Cerebellar nuclear complex (tissue), 1 donor: ENCODE data around the gene DPY30.

Source experiments
- DNase-seq, 2 experiments: peaks; one replicate each; lab custom pipeline; 2025; lab: John Stamatoyannopoulos, UW

DPY30 gene

DNA sequence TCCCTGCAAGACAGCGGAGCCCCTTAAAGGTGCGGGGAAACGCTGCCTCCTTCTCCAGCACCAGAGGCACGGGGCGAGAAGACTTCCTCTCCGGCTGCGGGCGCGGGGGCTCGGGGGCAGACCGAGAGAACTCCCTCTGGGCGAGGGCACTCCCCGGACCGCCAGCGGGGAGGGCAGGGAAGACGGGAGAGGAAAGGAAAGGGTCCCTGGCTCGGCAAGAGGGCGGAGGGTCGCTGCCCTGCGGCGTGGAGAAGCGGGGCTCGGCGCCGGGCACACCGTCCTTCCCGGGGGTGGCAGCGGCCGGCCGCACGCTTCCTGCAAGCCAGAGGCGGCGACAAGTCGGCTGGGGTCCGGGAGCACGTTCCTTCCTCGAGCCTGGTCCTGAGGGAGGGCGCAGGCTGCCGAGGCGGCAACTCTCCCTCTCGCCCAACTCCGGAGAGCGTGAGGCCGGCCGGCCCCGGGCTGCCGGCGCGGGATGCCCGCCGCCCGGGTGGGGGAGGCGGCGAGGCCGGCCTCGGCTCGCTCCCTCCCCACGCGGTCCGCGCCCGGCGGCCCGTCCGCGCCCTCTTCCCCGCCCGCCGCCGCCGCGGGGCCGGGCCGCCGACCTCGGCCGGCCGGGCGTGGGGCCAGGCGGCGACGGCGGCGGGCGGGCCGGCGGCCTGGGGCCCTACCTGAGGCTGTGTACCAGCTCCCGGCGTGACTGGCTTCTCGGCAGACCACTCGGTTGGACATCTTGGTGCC is 29.9 kb downstream of the DPY30 start:
- DNase-seq, result no peak

DNA sequence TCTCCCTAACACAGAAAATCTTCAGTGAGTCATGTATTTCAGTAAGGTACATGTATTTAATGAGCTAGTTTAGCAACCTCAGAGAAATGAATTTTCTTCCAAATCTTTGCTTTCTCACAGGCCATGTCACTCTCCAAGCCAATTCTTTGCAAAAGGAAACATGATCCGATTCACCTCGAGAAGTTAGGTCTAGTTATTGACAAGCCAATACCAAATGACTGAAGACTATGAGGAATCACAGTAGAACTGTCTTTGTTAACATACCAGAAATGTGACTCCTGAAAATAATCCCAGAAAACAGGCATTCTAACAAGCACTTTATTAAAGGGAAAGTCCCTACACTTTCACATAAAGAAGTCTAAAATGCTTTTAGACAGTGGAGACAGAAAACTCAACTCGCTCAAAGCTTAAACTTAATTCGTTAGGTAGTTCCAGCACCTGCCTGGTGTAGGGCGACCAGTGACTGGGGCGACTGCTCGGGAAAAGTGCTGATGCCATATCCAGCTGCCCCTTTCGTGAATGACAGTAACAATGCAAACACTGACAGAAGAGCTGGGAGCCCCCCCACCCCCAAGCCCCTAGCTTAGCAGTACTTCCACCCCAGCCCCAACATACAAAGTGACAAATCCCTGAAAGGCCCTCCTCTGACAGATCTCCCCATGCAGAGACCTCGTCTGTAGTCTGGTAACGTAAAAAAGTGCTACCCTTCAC is 30.6 kb downstream of the DPY30 start:
- DNase-seq, result no peak

DNA sequence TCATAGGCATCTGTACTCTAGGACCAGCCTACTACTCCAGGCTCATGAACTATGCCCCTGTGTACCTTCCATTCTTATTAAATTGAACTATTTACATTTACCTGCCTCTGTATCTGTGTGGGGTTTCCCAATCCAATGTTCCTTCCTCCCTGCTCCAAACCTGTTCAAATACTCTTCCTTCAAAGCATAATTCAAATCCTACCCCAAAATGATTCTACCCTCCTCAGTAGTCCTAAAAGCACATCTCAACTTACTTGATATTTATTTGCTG is 32.5 kb downstream of the DPY30 start:
- DNase-seq, result no peak

DNA sequence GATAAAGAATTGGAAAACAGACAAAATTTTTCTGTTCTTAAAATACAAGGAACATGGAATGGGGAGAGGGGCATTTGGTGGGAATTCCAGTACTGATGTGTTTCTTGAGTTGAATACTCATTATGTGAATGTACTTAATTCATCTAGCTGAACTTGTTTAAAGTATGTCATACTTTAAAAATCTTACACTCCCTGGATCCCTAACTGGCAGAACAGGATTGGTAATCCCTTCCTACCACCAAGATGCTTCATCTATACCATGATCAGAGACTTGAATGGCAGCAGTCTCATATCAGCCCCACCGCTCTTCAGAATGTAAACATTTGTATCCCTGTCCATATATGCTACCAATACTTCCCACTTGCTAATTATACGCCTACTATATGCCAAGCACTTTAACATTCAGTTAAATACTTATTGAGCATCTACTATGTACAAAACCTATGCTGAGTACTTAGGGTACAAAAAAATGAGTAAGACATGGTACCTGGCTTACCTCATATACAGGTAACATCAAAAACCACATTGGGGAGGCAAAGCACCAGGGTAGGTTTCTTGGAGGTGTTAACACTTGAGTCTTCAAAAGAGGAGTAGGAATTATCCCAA is 34.1 kb downstream of the DPY30 start:
- DNase-seq, result no peak

DNA sequence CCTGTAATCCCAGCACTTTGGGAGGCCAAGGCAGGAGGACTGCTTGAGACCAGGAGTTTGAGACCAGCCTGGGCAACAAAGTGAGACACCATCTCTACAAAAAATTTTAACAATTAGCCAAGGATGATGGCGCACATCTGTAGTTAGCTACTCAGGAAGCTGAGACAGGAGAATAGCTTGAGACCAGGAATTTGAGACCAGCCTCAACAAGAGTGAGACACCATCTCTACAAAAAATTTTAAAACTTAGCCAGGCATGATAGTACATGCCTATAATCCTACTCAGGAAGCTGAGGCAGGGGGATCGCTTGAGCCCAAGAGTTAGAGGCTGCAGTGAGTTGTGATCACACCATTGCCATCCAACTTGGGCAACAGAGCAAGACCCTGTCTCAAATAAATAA is 35.8 kb downstream of the DPY30 start:
- DNase-seq, result no peak

DNA sequence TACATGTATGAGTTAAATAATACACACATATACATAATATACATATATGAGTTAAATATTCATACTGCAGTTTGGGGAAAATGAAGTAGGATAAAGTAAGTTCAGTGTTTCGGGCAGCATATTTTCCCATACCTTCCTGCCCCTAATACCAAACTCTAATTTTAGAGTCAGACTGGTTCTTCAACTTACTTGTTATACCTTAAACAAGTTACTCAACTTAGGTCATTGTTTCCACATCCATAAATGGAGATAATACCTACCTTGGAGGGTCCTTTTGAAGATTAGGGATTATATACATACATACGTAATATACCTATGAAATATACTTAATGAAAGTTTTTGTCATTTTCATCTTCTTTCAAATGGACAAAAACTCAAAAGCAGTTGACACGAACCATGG is 37.2 kb downstream of the DPY30 start:
- no peak for DNase-seq

DNA sequence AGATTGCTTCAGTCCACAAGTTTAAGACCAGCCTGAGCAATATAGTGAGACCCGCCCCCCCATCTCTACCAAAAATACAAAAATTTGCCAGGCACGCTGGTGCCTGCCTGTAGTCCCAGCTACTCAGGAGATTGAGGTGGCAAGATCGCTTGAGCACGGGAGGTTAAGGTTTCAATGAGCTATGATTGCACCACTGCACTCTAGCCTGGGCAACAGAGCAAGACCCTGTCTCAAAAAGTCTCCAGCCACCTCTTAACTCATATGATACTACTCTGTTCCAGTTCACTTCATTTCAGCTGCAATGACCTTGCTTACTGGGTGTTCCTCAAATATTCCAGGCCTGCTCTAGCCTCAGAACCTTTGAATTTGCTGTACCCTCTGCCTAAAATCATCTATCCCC is 40.2 kb downstream of the DPY30 start:
- DNase-seq, result no peak

DNA sequence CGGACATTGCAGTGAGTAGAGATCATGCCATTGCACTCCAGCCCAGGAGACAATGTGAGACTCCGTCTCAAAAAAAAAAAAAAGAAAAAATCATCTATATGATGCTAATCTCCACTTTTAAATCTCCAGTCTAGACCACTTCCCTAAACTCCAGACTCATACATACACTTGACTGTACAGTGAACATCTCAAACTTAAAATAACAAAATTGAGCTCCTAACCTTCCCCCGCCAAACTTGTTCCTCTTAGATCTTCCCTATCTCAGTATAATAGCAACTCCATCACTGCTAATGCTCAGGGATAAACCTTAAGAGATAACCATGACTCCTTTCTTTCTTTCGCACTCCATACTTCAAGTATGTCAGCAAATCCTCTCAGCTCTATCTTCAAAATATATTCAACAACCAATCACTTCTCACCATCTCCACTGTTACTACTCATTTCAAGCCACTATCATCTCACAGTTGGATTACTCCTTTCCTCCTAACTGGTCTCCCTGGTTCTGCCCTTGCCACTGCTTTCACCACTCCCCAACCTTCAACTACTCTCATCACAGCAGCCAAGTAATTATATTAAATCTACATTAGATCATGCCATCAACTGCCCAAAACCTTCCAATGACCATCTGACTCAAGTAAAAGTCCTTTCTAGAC is 40.7 kb downstream of the DPY30 start:
- no peak for DNase-seq

DNA sequence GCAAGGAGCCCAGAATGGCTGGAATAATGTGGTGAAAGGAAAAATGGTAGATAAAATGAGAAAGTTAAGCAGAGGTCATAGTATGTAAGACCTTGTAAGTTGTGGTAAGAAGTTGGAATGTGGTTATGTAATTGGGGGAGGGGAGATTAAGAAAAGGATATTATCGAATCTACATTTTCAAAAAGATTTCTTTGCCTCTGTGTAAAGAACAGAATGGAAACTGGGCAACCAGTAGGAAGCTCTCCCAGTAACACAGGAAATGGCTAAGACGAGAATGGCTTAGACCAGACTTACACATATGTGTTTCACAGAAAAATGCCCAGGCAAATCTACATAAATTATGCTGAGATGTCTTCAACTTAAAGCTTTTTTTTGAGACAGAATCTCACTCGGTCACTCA is 42.0 kb downstream of the DPY30 start:
- DNase-seq, result no peak

DNA sequence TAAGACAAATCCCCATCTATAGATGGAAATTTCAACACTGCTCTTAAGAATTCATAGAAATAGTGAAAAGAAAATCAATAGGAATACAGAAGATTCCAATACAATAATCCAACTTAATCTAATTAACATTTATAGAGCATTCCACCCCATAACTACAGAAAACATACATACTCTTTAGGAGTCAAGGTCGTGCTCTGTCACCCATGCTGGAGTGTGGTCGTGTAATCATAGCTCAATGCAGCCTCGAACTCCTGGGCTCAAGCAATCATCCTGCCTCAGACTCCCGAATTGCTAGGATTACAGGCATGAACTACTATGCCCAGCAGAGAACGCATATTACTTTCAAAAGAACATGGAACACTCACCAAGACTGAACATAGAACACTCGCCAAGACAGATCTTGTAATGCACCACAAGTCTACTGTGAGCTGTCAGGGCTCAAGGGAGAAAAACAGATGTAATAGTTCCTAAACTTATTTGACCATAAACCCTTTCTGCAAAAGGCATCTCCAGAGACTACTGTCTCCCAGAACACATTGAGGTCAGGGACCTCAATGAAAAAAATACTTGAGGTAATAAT is 42.9 kb downstream of the DPY30 start:
- DNase-seq, result no peak

DNA sequence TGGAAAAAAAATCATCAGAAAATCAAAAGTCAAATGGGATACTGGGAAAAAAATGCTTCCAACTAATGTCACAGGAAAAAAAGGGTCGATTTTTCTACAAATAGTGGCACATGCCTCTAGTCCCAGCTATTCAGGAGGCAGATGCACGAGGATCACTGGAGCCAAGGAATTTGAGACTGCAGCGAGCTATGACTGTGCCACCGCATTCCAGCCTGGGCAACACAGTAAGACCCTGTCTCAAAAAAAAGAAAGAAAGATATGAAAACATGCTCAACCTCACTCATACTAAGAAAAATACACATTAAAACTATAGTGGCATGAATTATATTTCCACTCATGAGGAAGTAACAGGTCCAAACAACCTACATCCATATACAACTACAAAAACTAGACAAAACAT is 46.7 kb downstream of the DPY30 start:
- DNase-seq, result no peak

DNA sequence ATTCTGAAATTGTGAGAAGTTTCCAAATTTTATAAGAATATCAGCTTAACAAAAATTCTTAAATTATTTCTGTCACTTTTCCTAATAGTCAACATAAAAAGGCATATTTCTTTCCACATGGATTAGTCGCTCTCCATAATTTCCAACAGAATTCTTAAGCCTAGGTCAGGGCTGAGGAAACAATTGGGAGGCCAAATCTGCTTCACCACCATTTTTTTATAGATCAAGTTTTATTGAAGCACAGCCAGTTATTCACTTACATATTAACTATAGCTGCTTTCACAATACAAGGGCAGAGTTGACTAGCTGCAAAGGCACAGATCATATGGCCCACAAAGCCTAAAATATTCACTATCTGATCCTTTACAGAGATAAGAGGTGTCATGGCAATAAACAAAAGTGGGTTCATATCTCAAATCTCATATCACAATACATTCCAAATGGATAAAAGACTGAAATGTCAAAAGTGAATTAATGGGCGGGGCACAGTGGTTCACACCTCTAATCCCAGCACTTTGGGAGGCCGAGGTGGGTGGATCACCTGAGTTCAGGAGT is 47.5 kb downstream of the DPY30 start:
- no peak for DNase-seq

DNA sequence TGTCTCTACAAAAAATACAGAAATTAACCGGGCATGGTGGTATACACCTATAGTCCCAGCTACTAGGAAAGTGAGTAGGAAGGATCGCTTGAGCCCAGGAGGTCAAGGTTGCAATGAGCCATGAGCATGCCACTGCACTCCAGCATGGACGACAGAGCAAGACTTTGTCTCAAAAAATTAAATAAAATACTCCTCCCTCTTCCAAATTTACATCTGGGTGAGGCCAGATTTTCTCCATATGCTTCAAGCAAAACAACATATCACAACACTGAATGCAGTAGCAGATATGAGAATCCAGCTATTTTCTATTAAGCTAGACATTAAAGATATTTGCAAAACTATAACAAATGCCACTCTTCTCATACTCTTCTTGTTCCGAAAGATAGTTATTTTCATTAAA is 49.7 kb downstream of the DPY30 start:
- no peak for DNase-seq

DNA sequence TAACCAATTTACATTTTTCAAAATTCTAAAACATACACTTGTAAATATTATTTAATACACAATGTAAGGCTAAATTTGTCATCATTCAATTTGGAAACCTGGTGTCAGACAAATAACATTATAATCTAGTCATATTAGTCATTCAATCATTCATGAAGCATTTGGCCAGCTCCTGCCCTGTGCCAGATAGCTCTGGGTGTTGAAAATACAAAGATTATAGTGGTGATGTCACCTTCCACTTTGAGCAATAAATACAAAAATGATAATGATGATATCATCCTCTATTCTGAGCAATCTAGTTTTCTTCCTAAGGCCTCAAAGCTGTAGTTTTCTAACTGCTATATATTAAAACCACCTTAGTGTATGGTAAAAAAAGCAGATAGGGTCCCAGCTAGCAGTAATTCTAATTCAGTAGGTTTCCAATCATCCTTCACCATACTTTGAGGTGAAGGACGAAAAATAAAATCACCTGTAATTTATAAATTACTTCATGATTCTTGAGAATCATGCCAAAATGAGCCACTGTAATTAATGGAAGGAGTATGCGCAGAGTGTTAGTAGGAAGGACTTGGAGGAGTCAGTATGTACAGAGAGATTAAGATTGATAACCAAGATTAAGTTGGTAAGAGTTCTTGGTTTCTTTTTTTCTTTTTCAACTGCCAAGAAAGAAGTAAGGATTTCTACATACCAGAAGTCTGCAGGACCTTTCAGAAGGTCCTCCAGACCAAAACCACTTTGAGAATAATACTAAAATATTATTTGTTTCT is 52.0 kb downstream of the DPY30 start:
- DNase-seq, result no peak

DNA sequence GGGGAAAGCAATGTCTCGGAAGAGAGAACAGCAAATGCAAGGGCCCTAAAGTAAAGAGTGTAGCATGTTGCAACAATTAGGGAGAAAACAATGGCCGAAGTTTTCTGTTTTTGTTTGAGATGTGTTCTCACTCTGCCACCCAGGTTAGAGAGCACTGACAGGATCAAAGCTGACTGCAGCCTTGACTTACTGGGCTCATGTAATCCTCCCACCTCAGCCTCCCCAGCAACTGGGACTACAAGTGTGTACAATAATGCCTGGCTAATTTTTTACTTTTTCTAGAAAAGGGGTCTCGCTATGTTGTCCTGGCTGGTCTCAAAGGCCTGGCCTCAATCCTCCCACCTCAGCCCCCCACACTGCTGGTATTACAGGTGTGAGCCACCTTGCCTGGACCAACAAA is 52.7 kb downstream of the DPY30 start:
- DNase-seq, result no peak

DNA sequence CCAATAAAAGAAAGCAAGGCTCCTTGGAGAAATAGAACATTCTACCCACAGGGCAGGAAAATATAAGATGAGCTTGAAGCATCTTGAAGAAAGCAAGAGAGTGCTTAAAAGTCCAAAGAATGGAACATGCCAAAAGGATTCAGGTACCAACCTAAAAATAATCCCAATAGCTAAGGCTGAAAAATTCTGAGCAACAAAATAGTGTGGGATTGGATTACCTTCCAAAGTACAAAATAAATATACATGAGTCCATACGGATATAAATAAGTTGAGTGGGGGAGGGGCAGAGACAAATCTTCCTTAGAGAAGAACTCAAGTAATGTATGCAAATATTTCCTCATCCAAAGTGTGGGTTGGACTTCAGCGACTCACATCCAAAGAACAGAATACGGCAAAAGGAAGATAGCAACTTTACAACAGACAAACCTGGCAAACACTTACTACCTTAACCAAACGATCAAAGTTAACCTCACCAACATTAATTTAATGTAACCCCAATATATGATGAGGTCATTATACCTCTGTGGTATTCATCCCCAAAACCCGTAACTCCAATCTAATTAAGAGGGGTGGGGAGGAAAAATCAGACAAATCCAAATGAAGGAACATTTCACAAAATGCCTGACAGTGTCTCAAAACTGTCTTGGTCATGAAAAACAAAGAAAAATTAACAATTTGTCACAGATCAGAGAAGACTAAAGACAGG is 55.7 kb downstream of the DPY30 start:
- DNase-seq, result no peak

DNA sequence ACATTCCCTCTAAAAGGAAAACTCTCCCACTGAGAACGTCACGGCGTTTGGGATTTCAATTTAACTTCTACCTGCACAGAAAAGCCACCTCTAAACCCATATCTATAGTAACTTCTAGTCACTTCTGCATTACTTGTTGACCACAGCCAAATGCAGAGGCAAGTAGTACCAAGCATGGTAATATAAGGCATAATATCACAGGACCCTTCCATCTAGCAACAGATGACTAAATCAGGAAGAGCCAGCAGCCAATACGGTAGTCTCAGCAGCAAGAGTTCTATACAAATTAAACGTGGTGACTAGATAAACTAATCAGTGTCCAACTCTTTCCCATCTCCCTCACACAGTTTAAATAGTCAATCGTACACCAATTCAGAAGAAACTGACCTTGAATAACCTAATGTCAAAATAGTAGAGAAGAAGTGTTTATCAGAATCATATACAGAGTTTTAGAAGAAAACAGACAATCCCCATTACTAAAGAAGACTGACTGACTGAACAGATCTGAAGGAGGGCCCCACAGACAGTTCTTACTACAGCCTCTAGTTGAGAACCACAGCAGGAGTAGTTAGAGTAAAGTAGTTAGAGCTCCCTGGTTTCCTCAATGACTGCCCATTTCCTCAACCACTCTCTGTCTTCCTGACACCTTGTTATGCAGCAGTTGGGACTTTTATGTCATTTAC is 58.8 kb downstream of the DPY30 start:
- no peak for DNase-seq

DNA sequence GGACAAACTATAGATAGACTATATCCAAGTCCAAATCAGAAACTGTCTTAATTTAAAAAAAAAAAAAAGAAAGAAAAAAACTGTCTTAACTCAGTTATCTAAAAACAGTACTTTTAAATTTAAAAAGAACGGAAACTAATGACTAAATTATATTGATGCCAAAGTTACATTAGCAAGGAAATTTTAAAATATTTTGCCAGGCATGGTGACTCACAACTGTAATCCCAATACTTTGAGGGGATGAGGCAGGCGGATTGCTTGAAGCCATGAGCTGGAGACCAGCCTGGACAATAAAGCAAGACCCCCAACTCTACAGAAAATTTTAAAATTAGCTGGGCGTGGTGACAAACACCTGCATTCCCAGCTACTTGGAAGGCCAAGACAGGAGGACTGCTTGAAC is 59.6 kb downstream of the DPY30 start:
- no peak for DNase-seq

DNA sequence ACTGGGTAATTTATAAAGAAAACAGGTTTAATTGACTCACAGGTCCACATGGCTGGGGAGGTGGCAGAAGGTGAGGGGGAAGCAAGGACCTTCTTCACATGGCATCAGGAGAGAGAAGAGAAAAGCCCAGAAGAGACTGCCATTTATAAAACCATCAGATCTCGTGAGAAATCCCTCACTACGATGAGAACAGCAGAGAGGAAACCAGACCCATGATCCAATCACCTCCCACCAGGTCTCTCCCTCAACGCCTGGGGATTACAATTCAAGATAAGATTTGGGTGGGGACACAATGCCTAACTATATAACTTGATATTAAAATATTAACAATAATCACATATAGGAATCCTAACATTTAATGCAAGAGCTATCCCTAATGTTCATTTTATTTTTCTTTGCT is 60.6 kb downstream of the DPY30 start:
- DNase-seq, result no peak

DNA sequence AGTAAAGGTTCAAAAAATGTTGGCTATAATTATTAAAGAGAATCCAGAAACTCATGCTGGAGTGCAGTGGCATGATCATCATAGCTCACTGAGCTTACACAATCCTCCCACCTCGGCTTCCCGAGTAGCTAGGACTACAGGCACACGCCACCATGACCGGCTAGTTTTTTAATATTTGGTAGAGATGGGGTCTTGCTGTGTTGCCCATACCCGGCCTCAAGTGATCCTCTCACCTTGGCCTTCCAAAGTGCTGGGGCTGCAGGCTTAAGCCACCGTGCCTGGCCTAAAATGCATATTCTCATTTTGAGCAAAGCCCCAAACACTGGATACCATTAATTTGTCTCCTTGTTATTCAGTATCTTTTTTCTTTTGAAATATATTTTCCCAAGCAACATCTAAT is 61.2 kb downstream of the DPY30 start:
- DNase-seq, result no peak
